ENCODE measurements around the gene CASP9. TPM values are rescaled to one million over a fixed set of nuclear protein-coding genes. Genes with fewer than 3 reads are reported as not detected.

The CASP9 gene
- total and polyA plus RNA-seq, 2 experiments from 2014 or later = 7.7 to 25.0 TPM

DNA sequence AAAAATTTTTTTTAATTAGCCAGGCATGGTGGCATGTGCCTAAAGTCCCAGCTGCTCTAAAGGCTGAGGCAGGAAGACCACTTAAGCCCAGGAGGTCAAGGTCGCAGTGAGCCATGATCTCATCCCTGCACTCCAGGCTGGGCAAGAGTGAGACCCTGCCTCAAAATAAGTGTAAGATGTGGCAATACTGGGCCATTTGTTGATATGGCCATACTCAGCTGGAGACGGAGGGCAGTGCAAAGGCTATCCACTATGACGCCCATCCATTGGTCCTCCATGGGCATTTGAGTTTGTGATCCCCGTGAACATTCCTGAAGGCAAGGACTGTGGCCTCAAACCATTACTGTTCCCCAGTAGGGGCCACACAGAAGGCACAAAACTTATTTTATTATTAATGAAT is 1.5 kb downstream of the CASP9 start:
- Histone ChIP-seq H3K9me2 (ENCODE audit: insufficient read depth) (no peaks in the 10 kb centered on the region), H3K4me3 (no peak overlapping the region), H3K27me3 (ENCODE audit: insufficient read depth) (no peaks in the 10 kb centered on the region), H2AFZ (no peak overlapping the region), H3K36me3 (ENCODE audit: insufficient read depth) (no peaks in the 10 kb centered on the region), H3K4me2 (no peak overlapping the region), H3F3A (replicated peaks; ENCODE audit: low read depth) (0 out of 2 replicates have a peak, but pooled peaks cover 2% of the 10 kb centered on the region), H4K20me1 (replicated peaks; ENCODE audit: insufficient read depth) (peaks cover 3% of the 10 kb centered on the region; the same call in 1 of the 2 replicates), H3K79me2 (replicated peaks; ENCODE audit: insufficient read depth) (peaks cover 28% of the 10 kb centered on the region), H3K27ac (ENCODE audit: low read depth) (no peak overlapping the region), H3K4me1 (ENCODE audit: insufficient read depth) (peaks cover 15% of the 10 kb centered on the region)
- Mint-ChIP-seq H3K27ac (no peak overlapping the region), H3K9me3 (no peaks in the 10 kb centered on the region), H3K4me3 (peak overlapping the region; percentile 50; the same call in 2 of the 3 replicates), H3K27me3 (ENCODE audit: insufficient read depth, low read depth, poor library complexity) (peaks cover 5% of the 10 kb centered on the region), H3K4me1 (peaks cover 34% of the 10 kb centered on the region), H3K36me3 (ENCODE audit: low read depth) (peaks cover 5% of the 10 kb centered on the region; the same call in 2 of the 3 replicates)
- TF ChIP-seq, protein P1, sequence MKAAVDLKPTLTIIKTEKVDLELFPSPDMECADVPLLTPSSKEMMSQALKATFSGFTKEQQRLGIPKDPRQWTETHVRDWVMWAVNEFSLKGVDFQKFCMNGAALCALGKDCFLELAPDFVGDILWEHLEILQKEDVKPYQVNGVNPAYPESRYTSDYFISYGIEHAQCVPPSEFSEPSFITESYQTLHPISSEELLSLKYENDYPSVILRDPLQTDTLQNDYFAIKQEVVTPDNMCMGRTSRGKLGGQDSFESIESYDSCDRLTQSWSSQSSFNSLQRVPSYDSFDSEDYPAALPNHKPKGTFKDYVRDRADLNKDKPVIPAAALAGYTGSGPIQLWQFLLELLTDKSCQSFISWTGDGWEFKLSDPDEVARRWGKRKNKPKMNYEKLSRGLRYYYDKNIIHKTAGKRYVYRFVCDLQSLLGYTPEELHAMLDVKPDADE (IDR thresholded peaks at IDR 0.05) = no peak
- TF ChIP-seq, protein P2, sequence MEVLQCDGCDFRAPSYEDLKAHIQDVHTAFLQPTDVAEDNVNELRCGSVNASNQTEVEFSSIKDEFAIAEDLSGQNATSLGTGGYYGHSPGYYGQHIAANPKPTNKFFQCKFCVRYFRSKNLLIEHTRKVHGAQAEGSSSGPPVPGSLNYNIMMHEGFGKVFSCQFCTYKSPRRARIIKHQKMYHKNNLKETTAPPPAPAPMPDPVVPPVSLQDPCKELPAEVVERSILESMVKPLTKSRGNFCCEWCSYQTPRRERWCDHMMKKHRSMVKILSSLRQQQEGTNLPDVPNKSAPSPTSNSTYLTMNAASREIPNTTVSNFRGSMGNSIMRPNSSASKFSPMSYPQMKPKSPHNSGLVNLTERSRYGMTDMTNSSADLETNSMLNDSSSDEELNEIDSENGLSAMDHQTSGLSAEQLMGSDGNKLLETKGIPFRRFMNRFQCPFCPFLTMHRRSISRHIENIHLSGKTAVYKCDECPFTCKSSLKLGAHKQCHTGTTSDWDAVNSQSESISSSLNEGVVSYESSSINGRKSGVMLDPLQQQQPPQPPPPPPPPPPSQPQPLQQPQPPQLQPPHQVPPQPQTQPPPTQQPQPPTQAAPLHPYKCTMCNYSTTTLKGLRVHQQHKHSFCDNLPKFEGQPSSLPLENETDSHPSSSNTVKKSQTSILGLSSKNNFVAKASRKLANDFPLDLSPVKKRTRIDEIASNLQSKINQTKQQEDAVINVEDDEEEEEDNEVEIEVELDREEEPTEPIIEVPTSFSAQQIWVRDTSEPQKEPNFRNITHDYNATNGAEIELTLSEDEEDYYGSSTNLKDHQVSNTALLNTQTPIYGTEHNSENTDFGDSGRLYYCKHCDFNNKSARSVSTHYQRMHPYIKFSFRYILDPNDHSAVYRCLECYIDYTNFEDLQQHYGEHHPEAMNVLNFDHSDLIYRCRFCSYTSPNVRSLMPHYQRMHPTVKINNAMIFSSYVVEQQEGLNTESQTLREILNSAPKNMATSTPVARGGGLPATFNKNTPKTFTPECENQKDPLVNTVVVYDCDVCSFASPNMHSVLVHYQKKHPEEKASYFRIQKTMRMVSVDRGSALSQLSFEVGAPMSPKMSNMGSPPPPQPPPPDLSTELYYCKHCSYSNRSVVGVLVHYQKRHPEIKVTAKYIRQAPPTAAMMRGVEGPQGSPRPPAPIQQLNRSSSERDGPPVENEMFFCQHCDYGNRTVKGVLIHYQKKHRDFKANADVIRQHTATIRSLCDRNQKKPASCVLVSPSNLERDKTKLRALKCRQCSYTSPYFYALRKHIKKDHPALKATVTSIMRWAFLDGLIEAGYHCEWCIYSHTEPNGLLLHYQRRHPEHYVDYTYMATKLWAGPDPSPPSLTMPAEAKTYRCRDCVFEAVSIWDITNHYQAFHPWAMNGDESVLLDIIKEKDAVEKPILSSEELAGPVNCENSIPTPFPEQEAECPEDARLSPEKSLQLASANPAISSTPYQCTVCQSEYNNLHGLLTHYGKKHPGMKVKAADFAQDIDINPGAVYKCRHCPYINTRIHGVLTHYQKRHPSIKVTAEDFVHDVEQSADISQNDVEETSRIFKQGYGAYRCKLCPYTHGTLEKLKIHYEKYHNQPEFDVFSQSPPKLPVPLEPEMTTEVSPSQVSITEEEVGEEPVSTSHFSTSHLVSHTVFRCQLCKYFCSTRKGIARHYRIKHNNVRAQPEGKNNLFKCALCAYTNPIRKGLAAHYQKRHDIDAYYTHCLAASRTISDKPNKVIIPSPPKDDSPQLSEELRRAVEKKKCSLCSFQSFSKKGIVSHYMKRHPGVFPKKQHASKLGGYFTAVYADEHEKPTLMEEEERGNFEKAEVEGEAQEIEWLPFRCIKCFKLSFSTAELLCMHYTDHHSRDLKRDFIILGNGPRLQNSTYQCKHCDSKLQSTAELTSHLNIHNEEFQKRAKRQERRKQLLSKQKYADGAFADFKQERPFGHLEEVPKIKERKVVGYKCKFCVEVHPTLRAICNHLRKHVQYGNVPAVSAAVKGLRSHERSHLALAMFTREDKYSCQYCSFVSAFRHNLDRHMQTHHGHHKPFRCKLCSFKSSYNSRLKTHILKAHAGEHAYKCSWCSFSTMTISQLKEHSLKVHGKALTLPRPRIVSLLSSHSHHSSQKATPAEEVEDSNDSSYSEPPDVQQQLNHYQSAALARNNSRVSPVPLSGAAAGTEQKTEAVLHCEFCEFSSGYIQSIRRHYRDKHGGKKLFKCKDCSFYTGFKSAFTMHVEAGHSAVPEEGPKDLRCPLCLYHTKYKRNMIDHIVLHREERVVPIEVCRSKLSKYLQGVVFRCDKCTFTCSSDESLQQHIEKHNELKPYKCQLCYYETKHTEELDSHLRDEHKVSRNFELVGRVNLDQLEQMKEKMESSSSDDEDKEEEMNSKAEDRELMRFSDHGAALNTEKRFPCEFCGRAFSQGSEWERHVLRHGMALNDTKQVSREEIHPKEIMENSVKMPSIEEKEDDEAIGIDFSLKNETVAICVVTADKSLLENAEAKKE (CRISPR knock-in tag; IDR thresholded peaks at IDR 0.05) = no peak
- TF ChIP-seq CREB1 (CRISPR knock-in tag; IDR thresholded peaks at IDR 0.05; ENCODE audit: low read depth) (no peak), EZH2 (IDR thresholded peaks at IDR 0.05; ENCODE audit: low read depth, unreplicated experiment) (no peak), EZH2phosphoT487 (IDR thresholded peaks at IDR 0.05; ENCODE audit: unreplicated experiment) (no peak), POLR2AphosphoS5 (IDR thresholded peaks at IDR 0.05; ENCODE audit: low read depth) (no peak), ZNF114 (CRISPR knock-in tag; IDR thresholded peaks at IDR 0.05) (no peak), JUNB (IDR thresholded peaks at IDR 0.05; ENCODE audit: unreplicated experiment) (no peak), NANOG (IDR thresholded peaks at IDR 0.05; ENCODE audit: borderline replicate concordance) (no peak), ZNF331 (CRISPR knock-in tag; IDR thresholded peaks at IDR 0.05; ENCODE audit: low read depth) (no peak), STAT1 (IDR thresholded peaks at IDR 0.05; ENCODE audit: unreplicated experiment) (no peak)
- TF ChIP-seq, protein P3, sequence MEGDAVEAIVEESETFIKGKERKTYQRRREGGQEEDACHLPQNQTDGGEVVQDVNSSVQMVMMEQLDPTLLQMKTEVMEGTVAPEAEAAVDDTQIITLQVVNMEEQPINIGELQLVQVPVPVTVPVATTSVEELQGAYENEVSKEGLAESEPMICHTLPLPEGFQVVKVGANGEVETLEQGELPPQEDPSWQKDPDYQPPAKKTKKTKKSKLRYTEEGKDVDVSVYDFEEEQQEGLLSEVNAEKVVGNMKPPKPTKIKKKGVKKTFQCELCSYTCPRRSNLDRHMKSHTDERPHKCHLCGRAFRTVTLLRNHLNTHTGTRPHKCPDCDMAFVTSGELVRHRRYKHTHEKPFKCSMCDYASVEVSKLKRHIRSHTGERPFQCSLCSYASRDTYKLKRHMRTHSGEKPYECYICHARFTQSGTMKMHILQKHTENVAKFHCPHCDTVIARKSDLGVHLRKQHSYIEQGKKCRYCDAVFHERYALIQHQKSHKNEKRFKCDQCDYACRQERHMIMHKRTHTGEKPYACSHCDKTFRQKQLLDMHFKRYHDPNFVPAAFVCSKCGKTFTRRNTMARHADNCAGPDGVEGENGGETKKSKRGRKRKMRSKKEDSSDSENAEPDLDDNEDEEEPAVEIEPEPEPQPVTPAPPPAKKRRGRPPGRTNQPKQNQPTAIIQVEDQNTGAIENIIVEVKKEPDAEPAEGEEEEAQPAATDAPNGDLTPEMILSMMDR (conservative IDR thresholded peaks at IDR 0.05; ENCODE audit: low read depth in 2 of 2) = no peak
- TF ChIP-seq, protein P4, sequence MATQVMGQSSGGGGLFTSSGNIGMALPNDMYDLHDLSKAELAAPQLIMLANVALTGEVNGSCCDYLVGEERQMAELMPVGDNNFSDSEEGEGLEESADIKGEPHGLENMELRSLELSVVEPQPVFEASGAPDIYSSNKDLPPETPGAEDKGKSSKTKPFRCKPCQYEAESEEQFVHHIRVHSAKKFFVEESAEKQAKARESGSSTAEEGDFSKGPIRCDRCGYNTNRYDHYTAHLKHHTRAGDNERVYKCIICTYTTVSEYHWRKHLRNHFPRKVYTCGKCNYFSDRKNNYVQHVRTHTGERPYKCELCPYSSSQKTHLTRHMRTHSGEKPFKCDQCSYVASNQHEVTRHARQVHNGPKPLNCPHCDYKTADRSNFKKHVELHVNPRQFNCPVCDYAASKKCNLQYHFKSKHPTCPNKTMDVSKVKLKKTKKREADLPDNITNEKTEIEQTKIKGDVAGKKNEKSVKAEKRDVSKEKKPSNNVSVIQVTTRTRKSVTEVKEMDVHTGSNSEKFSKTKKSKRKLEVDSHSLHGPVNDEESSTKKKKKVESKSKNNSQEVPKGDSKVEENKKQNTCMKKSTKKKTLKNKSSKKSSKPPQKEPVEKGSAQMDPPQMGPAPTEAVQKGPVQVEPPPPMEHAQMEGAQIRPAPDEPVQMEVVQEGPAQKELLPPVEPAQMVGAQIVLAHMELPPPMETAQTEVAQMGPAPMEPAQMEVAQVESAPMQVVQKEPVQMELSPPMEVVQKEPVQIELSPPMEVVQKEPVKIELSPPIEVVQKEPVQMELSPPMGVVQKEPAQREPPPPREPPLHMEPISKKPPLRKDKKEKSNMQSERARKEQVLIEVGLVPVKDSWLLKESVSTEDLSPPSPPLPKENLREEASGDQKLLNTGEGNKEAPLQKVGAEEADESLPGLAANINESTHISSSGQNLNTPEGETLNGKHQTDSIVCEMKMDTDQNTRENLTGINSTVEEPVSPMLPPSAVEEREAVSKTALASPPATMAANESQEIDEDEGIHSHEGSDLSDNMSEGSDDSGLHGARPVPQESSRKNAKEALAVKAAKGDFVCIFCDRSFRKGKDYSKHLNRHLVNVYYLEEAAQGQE (IDR thresholded peaks at IDR 0.05; ENCODE audit: unreplicated experiment) = no peak
- ATAC-seq (no peak), DNase-seq (ENCODE audit: low spot score) (no peak)
